Fibroblast of pulmonary artery (primary cell): ENCODE data around the gene CYB5R3.
A peak's percentile ranks its signal among the peaks of the same experiment; 100 is the strongest.

ENCODE experiments used
- DNase-seq: peaks from one replicate; pipeline ENCODE4 v3.0.0-alpha.2; 2010; ENCODE audit warnings: low read depth
- H3K4me3 ChIP-seq: replicated peaks from 2 replicates; pipeline ENCODE4 v1.5.1; 2011; ENCODE audit warnings: low read depth, mild to moderate bottlenecking, control low read depth, low read length, moderate library complexity
- CTCF ChIP-seq: IDR thresholded peaks from 2 replicates; pipeline ENCODE4 v1.5.1; 2011; ENCODE audit warnings: mild to moderate bottlenecking, control low read depth, low read length, inconsistent platforms; ENCODE audit errors: missing control alignments

CYB5R3 gene

GRCh38 chr22:42596336-42596735, 52.9 kb downstream of the CYB5R3 start:
- peak; percentile 36 for DNase-seq
- no peak for TF ChIP-seq CTCF

GRCh38 chr22:42595434-42595833, 53.8 kb downstream of the CYB5R3 start:
- TF ChIP-seq CTCF = no peak
- H3K4me3 ChIP-seq = no peak overlapping the region
- peak; percentile 36 for DNase-seq

More at GRCh38 chr22:42596336-42596735, 52.9 kb downstream of the CYB5R3 start:
- no peak overlapping the region for H3K4me3 ChIP-seq

- DNase-seq = no peak
- TF ChIP-seq CTCF = no peak
- H3K4me3 ChIP-seq = no peak overlapping the region
Measured at GRCh38 chr22:42591987-42592386, 57.2 kb downstream of the CYB5R3 start.

GRCh38 chr22:42587588-42588175, 61.5 kb downstream of the CYB5R3 start:
- DNase-seq = no peak
- H3K4me3 ChIP-seq = no peak overlapping the region
- no peak for TF ChIP-seq CTCF

GRCh38 chr22:42586381-42586780, 62.8 kb downstream of the CYB5R3 start:
- no peak for TF ChIP-seq CTCF
- H3K4me3 ChIP-seq = no peak overlapping the region
- DNase-seq = no peak

- no peak for DNase-seq
- no peak for TF ChIP-seq CTCF
- H3K4me3 ChIP-seq = no peak overlapping the region
Measured at GRCh38 chr22:42585096-42585495, 64.1 kb downstream of the CYB5R3 start.

- no peak overlapping the region for H3K4me3 ChIP-seq
- TF ChIP-seq CTCF = no peak
- no peak for DNase-seq
Measured at GRCh38 chr22:42584364-42584940, 64.7 kb downstream of the CYB5R3 start.
